ENCODE measurements around the gene ANXA4.

The ANXA4 gene

DNA sequence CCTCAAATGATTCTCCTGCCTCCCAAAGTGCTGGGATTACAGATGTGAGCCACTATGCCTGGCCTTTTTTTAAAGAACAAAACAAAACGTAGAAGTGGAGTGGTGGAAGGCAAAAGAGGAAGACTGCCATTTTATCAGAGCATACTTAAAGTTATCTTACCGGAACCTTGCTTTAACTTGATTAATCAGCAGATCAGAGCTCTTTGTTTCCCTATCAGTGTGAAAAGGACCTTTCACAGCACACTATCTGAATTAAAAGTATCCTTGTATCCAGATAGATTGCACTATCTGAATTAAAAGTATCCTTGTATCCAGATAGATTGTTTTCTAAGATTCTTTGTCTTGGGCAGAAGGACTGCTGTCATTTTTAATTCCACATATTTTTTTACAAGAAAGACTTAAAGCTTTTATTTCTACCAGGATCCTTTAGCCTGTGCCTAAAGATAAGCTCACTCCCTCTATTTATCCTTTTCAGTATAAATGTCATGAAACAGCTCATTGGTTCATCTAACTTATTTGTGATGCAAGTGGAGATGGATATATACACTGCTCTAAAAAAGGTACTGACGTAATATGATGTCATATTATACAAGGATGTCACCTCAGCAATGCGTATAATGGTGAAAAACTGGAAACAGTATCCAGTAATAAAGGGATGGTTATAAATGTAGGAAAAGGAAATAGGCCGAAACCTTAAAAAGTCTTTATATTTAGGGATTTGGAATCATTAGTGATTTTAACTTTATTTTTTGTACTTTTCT, 105.3 kb downstream of the ANXA4 start:
- Histone ChIP-seq H3K27me3 (ENCODE audit: insufficient read depth, poor library complexity, severe bottlenecking) (no peaks in the 10 kb centered on the region), H3K4me3 (replicated peaks; ENCODE audit: insufficient read depth, low read length) (no peak overlapping the region), H3K27ac (replicated peaks) (no peak overlapping the region)
- no peak for DNase-seq (ENCODE audit: low read depth in 1 of 2, low spot score in 1 of 2)
- TF ChIP-seq GABPA (IDR thresholded peaks at IDR 0.05; ENCODE audit: low read depth) (no peak), POLR2AphosphoS5 (IDR thresholded peaks at IDR 0.05; ENCODE audit: low read depth) (no peak), CTCF (IDR thresholded peaks at IDR 0.05; ENCODE audit: insufficient read depth, low read length) (no peak)
- TF ChIP-seq, protein P1, sequence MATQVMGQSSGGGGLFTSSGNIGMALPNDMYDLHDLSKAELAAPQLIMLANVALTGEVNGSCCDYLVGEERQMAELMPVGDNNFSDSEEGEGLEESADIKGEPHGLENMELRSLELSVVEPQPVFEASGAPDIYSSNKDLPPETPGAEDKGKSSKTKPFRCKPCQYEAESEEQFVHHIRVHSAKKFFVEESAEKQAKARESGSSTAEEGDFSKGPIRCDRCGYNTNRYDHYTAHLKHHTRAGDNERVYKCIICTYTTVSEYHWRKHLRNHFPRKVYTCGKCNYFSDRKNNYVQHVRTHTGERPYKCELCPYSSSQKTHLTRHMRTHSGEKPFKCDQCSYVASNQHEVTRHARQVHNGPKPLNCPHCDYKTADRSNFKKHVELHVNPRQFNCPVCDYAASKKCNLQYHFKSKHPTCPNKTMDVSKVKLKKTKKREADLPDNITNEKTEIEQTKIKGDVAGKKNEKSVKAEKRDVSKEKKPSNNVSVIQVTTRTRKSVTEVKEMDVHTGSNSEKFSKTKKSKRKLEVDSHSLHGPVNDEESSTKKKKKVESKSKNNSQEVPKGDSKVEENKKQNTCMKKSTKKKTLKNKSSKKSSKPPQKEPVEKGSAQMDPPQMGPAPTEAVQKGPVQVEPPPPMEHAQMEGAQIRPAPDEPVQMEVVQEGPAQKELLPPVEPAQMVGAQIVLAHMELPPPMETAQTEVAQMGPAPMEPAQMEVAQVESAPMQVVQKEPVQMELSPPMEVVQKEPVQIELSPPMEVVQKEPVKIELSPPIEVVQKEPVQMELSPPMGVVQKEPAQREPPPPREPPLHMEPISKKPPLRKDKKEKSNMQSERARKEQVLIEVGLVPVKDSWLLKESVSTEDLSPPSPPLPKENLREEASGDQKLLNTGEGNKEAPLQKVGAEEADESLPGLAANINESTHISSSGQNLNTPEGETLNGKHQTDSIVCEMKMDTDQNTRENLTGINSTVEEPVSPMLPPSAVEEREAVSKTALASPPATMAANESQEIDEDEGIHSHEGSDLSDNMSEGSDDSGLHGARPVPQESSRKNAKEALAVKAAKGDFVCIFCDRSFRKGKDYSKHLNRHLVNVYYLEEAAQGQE (IDR thresholded peaks at IDR 0.05; ENCODE audit: insufficient replicate concordance, low read depth) = no peak

GRCh38 chr2:69848186-69848790, 106.4 kb downstream of the ANXA4 start:
- Histone ChIP-seq H3K27me3 (ENCODE audit: insufficient read depth, poor library complexity, severe bottlenecking) (no peaks in the 10 kb centered on the region), H3K4me3 (replicated peaks; ENCODE audit: insufficient read depth, low read length) (no peak overlapping the region), H3K27ac (replicated peaks) (no peak overlapping the region)
- no peak for DNase-seq (ENCODE audit: low read depth in 1 of 2, low spot score in 1 of 2)
- no peak for TF ChIP-seq SPI1 (IDR thresholded peaks at IDR 0.05; ENCODE audit: borderline replicate concordance, low read depth)
- TF ChIP-seq, protein P1 (IDR thresholded peaks at IDR 0.05; ENCODE audit: insufficient replicate concordance, low read depth) = no peak
- TF ChIP-seq GABPA (IDR thresholded peaks at IDR 0.05; ENCODE audit: low read depth) = no peak
- TF ChIP-seq CTCF (IDR thresholded peaks at IDR 0.05; ENCODE audit: insufficient read depth, low read length) = no peak
- TF ChIP-seq POLR2AphosphoS5 (IDR thresholded peaks at IDR 0.05; ENCODE audit: low read depth) = no peak

GRCh38 chr2:69858261-69858660, 116.3 kb downstream of the ANXA4 start:
- TF ChIP-seq GABPA (IDR thresholded peaks at IDR 0.05; ENCODE audit: low read depth) = no peak
- no peak for TF ChIP-seq SPI1 (IDR thresholded peaks at IDR 0.05; ENCODE audit: borderline replicate concordance, low read depth)
- TF ChIP-seq, protein P1 (IDR thresholded peaks at IDR 0.05; ENCODE audit: insufficient replicate concordance, low read depth) = no peak
- no peak for TF ChIP-seq POLR2AphosphoS5 (IDR thresholded peaks at IDR 0.05; ENCODE audit: low read depth)
- TF ChIP-seq CTCF (IDR thresholded peaks at IDR 0.05; ENCODE audit: insufficient read depth, low read length) = no peak
- DNase-seq (ENCODE audit: low read depth in 1 of 2, low spot score in 1 of 2) = no peak
- Histone ChIP-seq H3K27ac (replicated peaks) (no peak overlapping the region), H3K27me3 (ENCODE audit: insufficient read depth, poor library complexity, severe bottlenecking) (no peaks in the 10 kb centered on the region), H3K4me3 (replicated peaks; ENCODE audit: insufficient read depth, low read length) (no peak overlapping the region)
